NCI-H1092 (cell line): ENCODE measurements around the gene CACNB2.
"Not testable (repeated sequence)": the region's sequence is repeated elsewhere in the genome, so short reads cannot be mapped to it uniquely, and the experiment has no call there.

Source experiments
- DNase-seq: peaks from one replicate; lab custom pipeline; 2025; lab: John Stamatoyannopoulos, UW

Gene CACNB2

GRCh38 chr10:18401416-18402195 lies 261.4 kb downstream of the CACNB2 start:
- no peak for DNase-seq

DNA sequence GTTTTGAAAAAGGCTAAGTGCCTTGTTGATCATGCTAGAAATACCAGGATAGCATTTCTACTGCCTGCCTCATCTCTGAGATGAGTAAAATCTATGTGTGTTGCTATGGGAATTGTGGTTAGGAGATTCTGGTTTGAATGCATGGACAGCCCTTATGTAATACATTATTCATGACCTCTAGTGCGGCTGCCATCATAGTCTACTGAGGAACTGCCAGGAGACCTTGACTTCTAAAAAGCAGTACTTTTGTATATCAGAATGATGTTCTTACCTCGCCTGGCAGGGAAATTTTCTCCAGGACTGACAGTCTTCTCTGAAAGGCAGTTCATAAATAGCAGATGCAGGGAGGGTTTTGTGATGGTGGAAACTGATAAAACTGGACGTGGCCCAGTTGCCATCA lies 262.6 kb downstream of the CACNB2 start:
- no peak for DNase-seq

- no peak for DNase-seq
These were observed 264.3 kb downstream of the CACNB2 start for GRCh38 chr10:18404530-18404929.

DNA sequence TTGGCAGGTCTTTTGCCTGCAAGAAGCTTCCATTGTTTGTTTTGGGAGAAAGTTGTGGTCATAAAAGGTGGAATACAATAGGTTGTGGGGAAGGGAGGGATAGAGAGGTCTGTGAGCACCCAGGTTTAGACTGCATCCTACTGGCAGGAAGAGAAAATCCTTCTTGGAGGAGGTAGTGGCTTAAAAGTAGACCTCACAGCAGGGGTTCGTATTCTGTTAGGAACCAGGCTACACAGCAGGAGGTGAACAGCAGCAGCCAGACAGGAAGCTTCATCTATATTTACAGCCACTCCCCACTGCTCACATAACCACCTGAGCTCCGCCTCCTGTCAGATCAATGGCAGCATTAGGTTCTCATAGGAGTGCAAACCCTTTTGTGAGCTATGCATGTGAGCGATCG lies 265.9 kb downstream of the CACNB2 start:
- no peak for DNase-seq

DNA sequence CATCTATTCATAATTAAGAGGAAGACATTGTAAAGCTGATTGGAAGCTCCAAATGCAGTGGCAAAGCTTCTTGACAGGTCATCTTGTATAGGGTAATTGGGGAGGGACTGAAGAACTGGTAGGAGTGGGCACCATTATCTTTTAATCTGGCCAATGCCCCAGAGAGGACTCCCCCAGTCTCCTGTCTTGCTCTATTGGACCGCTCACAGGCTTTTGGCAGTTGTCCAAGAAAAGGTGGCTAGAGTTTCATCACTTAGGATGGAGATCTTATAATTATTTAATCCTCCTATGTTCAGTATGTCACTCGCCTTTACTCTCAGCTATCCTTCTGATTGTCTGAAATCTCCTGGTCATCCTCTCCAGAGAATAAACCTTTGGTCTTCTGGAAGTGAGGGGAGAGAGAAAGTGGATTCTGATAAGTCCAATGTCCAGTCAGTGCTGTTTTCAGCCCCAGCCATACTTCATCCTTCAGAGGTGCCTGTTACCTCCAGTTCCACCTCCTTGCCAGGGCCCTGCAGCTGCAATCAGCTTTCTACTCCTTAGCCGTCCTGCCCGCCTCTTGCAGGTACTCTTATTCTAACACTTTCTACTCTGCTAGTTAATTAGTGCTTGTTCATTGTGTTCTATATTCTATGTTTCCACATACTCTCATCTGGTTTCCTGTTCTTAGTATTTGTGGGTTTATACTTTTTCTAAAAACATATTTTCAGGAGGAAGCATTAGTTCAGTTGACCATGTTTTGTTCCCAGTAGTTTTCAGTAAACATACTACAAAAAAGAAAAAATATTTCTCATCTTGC lies 269.6 kb downstream of the CACNB2 start:
- no peak for DNase-seq

DNA sequence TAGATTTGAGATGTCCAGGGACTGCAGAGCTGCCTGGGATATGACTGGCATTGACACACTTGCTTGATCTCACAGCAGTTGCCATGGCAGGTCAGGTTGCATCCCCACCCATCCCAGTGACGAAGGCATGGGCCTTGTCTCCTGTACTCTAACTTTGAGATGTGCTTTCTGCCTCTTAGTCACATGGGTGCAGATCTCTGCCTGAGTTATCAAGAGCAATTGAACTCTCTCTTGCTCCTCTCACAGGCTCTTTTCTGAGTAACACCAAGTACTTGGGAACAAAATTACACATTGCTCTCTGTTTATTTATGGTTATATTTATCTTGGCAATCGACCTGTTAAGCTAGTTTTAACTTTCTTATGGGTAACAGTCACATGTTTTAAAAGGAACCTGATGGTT lies 273.8 kb downstream of the CACNB2 start:
- DNase-seq: no peak

DNA sequence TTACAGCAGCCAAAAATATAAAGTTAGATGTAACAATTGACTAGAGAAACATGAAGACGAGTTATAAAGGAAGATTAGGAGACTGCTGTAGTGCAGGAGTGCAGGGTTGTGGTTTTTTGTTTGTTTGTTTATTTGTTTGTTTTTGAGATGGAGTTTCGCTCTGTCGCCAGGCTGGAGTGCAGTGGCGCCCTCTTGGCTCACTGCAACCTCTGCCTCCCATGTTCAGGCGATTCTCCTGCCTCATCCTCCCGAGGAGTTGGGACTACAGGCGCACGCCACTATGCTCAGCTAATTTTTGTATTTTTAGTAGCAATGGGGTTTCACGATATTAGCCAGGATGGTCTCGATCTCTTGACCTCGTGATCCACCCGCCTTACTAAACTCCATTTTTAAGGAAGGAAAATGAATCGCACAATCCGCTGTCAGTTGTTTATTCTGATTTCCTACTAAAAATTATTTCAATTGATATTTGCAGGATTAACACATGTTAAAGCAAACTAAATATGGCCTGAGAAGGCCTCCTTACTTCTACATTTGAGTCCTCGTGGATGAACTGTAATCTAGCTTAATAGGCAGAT lies 277.8 kb downstream of the CACNB2 start:
- no peak for DNase-seq

DNA sequence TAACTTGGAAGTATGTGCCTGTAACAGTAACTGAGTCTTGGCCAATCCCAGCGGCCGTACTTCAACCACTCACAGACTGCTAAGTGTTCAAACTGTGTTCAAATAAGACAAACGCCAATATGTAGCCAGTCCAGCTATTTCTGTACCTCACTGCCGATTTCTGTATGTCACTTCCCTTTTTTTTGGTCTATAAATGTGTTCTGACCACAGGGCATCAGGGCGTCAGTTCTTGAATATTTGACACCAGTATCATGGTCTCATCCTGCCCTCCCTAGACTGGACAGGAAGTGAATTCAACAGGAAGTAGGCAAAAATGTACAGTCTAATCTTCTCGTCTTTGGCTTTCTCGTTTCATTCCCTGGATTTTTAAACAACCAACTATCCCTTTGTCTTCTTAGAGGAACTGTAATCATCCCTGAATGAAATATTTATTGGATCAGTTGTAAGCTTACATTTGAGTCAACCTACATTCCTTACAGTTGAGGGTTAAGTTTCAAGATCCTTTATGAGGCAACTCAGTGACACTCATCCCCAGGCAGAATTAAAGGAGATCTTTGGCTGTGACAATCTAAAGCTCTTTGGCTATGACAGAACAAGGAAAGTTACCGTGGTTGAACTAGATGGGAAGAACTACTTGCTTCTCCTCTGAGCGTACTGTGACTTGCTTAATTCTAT lies 278.5 kb downstream of the CACNB2 start:
- DNase-seq: no peak

GRCh38 chr10:18419945-18420344 lies 279.7 kb downstream of the CACNB2 start:
- DNase-seq: no peak

DNA sequence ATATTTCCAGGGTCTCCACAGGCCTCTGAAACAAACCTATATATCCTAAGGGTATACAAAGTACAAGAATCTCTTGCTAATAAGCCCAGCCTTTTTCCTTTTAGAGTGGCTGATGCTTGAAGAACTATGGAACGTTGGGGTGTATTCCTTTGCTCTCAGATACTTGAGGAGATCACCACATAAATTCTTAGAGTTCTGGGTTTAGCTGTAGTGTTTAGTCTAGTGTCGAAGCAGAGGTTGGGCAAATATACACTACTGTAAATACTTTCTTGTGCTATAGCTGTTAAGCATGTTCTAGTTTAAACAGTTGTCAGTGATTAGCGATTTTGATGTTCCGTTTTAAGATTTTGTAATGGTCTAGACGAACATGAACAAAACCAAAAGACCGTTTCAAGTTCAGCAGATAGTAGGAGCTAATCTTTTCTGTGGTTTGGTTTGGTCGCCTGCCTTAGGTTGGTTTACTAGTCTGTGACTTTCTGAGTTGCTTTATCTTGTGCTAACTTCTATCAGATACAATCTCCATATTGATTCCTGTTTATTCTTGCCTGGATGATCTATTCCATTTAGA lies 281.6 kb downstream of the CACNB2 start:
- no peak for DNase-seq

GRCh38 chr10:18423058-18423637 lies 282.9 kb downstream of the CACNB2 start:
- DNase-seq: no peak

DNA sequence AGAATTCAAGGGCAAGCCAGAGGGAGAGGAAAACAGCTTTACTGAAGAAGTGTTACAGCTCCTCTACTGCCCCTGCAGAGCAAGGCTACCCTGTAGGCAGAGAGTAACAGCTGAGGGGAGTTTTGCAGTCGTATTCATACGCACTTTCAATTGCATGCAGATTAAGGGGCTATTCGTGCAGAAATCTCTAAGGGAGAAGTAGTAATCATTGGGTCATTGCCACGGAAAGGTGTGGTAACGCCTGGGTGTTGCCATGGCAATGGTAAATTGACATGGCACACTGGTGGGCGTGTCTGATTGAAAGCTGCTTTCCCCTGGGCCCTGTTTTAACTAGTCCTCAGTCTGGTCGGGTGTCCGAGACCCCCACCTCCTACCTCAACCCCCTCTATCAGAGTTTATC lies 284.0 kb downstream of the CACNB2 start:
- DNase-seq: no peak

- no peak for DNase-seq
These were observed 289.1 kb downstream of the CACNB2 start for GRCh38 chr10:18429335-18429734.

DNA sequence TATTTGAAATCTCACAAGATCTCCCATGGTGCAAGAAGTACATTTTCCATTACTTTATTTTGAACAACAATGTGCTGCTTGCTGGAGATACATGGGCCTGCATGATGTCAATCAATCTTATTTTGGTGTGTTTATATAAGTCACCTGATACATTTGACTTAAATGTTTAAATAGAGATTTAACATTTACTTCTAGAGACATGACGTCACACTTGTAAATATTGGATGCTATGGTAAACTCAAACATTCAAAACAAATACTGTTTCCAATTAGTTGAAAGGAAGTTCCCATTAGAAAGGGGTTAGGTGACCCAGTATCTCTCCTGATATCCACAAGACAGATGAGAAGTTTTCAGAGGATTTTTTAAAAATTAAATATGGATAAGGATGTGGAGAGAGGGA lies 296.7 kb downstream of the CACNB2 start:
- no peak for DNase-seq

GRCh38 chr10:18437486-18437885 lies 297.3 kb downstream of the CACNB2 start:
- DNase-seq: no peak

- no peak for DNase-seq
These were observed 298.3 kb downstream of the CACNB2 start for GRCh38 chr10:18438361-18439126.

DNA sequence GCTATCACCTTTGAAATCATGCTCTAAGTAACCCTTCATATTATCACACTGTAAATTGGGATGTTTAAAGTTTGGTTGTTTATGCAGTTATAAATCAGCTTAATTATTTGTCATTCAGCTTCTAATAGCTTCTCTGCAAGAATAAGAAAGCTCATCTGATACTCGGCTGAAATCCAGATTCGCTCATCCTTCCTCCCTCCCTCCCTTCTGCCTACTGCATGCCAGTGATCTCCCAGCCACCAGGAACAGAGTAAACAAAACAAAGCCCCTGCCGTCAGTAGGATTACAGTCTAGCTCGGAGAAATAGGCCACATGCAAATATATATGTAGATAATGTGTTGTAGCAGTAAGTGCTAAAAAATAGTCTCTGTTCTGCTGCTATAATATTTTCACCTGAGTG lies 299.4 kb downstream of the CACNB2 start:
- DNase-seq: no peak

- not testable (repeated sequence) for DNase-seq
These were observed 305.4 kb downstream of the CACNB2 start for GRCh38 chr10:18445635-18446034.

DNA sequence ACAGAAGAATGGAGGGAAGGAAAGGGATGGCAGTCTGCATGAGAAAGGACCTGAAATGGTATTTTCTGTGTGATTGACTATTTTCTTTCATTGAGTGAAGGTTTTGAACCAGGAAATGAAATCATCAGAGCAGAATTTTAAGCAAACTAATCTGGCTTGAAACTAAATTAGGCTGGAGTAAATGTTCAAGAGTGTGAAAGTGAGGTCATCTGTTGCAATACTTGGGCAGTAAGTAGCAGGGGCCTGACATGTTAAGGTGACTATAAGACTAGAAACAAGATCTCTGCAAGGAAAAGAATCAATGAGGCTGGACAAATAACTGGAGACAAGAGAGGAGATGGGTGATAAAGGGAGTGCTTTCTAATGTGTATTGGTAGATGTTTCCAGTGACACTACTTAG lies 306.0 kb downstream of the CACNB2 start:
- DNase-seq: no peak

DNA sequence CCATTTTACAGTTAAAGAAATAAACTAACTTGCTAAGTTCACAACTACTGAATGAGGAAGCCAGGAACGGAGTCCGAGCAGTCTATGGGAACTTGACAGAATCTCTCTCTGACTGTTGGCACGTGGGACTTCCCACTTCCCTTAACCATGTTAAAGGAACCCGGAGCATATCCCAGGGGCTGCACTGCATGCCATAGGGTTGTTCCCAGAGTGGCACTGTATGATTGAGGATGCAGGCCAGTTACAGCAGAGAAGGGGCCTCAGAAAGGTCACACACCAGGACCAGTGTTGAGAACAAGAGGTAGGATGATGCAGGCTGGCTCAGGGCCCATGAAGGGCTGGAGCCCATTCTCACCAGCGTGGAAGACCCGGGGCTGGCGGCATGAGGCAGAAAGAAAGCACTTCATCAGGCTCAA lies 309.4 kb downstream of the CACNB2 start:
- no peak for DNase-seq

DNA sequence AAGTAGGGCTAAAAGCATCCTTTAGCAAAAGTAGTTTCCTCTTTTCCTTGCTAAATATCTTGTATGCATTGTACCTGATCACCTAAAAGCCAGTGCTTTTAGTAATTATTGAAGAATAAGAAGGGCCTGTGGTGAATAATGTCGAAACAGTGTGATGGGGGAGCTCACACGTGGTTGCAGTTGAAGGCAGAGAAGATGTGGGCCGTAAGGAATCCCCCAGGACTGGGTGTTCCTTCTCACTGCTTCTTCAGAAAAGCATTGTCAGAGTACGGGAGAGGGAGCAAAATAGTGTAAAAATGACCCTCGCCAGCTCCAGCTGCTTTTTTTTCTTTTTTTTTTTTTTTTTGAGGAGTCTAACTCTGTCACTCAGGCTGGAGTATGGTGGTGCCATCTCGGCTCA lies 310.1 kb downstream of the CACNB2 start:
- no peak for DNase-seq
